SIG-M5 (cell line): Measurements from ENCODE around the gene CLDN20.
"Not testable (repeated sequence)": the region's sequence is repeated elsewhere in the genome, so short reads cannot be mapped to it uniquely, and the experiment has no call there.

Source experiments
- DNase-seq: peaks from one replicate; lab custom pipeline; 2025; lab: John Stamatoyannopoulos, UW

The CLDN20 gene

DNA sequence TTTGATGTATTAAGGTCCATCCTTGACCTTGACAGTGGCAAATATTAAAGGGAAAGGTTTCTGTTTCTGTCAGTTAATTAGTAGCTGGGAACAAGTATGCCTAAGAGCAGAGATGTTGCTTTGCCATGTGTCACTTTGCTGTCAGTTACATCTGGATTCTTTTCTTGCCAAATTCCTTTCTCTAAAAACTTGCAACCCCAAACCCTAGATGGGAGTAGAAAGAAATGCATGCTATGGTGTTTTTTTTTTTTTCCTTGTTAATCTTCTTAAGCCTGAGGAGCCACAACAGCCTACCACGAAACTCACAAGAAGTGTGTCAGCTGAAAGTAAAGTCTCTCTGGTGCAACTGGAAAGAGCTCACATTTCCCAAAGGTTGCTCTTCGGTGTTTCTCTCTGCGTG, 18.0 kb upstream of the CLDN20 start:
- no peak for DNase-seq

DNA sequence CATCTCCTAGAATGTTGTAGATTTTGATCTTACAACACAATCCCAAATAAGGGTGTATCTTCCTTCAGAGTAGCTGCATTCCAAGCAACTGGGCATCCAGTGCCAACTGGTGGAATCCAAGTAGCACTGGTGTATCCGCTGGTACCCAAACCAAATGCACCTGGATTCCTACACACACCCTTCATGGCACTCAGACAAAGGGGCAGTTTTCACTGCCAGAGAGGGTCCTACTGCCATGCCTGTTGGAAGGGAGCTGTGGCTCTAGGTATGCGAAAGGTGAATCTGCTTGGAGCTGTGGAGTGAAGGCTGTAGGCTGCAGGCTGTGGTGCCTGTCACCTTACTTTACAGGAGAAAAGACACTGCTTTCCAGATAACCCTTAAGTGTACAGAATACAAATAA, 17.0 kb upstream of the CLDN20 start:
- no peak for DNase-seq

DNA sequence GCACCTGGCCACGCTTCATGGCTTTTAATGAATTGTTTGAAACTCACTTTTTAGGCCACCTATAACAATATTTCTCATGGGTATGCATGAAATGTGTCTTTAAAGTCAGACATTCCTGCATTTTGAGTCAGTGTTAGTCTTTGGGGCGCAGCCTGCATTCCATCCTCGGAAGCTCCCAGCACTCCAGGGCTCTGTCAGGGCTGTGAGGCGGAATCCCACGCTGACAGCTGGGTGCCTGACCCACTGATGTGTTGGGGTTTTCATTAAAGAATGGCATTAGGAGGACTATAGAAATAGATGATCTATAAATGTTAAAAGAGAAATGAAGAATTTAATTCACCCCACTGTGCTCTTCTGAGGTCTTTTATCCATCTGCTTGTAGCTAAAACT, 16.2 kb upstream of the CLDN20 start:
- no peak for DNase-seq

- DNase-seq = no peak
Observed at GRCh38 chr6:155248008-155249001, 15.5 kb upstream of the CLDN20 start.

DNA sequence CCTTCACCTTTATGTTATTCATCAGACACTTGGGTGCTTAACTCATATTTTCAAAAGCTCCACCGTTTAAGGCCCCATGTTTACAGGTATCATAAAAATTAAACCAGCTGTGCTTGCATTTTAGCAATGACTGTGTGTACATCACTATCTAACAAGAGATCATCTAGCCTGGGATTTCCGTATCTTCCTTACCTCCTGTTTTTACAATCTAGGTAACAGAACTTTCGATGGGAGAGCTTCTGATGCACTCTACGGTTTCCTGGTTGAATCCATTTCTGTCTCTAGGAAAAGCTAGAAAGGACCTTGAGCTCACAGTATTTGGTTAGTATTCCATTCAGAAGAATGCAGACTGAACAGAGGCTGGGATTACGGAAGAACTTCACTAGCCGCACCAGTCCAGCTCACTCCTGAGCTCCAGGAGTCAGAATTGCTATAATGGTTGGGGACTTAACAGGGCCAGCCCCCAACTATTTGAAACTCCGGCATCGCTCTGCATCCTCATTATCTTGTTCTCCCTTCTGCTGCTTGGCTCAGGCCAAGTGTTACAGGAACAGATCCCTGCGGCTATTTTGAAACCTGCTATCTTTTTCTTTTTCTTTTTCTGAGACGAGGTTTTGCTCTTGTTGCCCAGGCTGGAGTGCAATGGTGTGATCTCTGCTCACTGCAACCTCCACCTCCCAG, 13.0 kb upstream of the CLDN20 start:
- no peak for DNase-seq

DNA sequence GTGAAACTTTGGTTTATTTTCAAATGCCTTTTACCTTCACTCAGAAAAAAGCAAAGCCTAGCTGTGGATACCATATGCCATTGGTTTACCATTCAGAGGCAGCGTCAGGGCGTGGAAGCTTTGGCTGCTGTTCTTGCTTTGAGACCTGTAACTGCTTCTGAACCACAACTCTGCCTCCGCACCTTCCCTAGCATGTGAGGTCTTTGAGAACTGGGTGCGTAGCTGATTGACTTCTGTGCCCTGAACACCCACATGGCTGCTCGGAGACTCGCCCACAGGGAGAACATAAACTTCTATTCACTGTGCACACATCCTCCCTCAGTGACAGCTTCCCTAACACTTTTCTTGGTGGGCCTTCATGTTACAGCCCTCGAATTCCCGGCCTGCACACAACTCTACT, 11.2 kb upstream of the CLDN20 start:
- no peak for DNase-seq

- DNase-seq = no peak
Observed at GRCh38 chr6:155253337-155253736, 10.5 kb upstream of the CLDN20 start.

DNA sequence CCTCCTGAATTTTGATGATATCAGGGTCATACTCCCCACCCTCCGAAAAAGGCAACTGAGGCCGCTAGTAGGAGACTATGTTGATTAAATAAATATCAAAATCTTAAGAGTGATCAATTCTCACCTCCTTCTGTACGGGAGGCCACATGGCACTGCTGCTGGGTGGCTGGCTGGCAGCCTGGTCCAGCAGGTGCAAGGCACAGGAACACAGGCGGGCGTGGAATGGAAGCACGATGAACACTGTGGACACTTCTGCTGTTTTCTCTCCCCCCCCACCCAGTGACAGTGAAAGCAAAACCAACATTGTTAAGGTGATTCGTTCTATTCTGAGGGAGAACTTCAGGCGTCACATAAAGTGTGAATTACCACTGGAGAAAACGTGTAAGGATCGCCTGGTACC, 9.7 kb upstream of the CLDN20 start:
- DNase-seq = no peak

DNA sequence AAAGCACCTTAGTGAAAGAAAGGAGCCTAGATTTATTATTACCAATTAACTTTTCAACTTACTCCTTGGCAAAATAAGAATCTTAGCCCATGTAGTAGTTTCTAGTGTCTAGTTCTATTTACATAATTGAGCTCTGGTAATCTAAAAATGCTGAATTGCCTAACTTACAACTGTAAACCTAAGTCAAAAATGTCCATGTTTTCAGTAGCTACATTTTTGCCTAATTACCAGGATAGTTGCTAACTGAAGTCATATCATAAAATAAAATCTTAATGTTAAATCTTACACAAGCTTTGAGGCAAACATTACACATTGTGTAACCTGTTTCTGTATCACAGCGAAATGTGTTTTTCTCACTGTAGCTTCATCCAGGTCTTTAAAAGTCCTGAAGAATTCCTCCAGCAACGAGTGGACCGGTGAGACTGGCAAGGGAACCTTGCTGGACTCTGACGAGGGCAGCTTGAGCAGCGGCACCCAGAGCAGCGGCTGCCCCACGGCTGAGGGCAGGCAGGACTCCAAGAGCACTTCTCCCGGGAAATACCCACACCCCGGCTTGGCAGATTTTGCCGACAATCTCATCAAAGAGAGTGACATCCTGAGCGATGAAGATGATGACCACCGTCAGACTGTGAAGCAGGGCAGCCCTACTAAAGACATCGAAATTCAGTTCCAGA, 7.6 kb upstream of the CLDN20 start:
- DNase-seq = no peak

- no peak for DNase-seq
Observed at GRCh38 chr6:155257796-155258195, 6.0 kb upstream of the CLDN20 start.

- DNase-seq = no peak
Observed at GRCh38 chr6:155259204-155259603, 4.6 kb upstream of the CLDN20 start.

GRCh38 chr6:155259897-155260296, 3.9 kb upstream of the CLDN20 start:
- no peak for DNase-seq

- DNase-seq = no peak
Observed at GRCh38 chr6:155260686-155261085, 3.1 kb upstream of the CLDN20 start.

DNA sequence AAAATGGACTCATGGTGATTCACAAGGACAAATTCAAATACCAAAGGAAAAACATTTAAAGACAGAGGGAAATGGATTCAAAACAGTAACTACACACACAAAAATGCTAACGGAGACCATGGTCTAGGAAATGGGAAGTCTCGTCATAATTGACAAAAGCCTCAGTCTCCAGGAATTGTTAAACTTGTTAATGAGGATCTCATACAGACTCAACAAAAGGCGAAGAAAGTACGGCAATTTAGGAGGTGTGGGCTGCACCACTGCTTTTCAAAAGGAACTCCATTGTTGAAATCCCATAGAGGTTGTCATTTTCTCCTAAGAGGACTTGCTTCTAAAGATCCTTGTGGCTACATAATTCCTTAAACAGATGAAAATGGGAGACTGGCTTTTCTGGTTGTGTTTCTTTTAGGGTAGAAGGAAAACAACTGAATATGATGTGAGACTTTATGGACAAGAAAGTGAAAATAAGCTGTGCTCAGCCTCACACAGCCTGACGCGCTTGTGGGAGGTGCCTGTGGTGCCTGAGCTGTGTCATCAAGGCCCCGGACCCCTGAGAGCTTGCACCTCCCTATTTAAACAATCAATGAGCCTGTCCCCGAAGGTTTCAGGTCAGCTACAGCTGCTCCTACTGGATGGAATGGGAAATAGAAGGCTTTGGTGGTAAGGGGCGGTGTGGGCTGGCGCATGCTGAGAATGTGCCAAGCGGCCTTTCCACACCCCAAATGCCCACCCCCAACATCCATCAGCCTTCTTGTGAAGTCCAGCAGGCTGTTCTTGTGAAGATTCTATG, 2.5 kb upstream of the CLDN20 start:
- no peak for DNase-seq

- DNase-seq = no peak
Observed at GRCh38 chr6:155262655-155263054, 1.2 kb upstream of the CLDN20 start.

DNA sequence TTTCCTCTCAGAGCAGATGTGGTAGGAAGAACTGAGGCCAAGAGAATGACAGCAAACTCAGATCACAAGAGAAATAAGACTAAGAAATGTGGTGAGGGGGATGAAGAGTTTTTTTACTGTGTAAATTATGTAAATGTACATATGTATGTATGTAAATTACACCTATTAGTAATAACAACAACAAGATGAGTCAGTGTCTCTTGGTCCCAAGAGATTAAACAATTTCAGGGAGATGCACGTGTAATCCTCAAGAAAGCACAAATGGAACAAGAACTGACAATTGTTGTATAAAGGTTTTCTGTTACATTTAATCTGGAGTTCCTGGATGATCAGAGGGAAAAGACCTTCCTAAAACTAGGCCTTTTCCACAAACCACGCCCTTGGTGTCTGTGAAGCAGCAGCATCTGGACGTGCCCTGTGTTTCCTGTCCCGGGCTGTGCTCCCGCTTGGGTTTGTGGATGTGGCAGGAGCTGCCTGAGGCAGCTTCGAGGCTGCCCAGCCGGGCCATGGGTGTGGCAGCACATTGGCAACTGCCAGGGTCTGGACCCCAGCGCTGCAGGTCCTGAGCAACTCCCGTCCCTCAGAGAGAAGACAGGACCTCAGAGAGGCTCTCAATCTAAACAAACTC, 994 bp downstream of the CLDN20 start:
- DNase-seq = no peak

GRCh38 chr6:155265843-155266535, 2.2 kb downstream of the CLDN20 start:
- DNase-seq = no peak

DNA sequence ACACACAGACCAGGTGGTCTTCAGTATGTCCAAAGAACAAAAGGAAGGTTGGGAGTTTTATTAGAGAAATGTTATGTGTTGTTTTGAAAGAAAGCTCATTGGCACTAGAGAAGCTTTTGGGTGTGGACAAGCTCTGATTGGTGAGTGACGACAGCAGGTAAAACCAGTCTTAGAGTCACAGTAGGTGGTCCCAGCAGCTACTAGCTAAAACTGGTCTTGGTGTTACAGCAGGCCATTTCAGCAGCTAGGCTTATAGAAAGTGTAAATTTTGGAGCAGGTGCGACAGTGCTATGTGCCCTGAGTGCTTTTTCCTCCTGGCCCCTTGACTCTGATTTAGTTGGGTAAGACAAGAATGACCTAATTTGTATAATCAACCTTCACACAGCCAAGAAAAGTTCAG, 3.6 kb downstream of the CLDN20 start:
- DNase-seq = no peak

DNA sequence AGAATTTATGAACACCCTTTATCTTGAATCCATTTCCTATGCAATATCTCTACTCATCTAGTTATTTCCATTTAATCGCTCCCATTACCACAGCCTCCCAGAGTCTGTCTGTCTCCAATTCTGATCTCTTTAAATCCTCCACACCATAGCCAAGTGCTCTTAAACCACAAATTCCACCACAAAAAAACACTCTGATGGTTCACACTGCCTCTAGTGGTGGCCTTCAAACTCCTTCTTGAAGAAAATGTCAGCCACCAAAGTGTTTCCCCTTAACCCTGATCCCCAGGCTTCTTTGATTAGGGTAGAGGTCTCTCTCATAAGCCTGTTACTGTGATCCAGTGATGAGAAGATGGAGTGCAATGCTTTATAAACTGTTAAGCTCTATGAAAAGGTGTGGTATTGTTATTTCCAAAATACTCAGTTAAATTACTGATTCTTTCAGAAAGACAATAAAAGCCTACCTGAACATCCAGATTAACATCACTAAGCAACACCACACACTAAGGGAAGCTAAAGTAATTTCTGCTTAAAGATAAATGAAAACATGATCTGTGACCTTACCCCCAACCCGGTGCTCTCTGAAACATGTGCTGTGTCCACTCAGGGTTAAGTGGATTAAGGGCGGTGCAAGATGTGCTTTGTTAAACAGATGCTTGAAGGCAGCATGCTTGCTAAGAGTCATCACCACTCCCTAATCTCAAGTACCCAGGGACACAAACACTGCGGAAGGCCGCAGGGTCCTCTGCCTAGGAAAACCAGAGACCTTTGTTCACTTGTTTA, 4.5 kb downstream of the CLDN20 start:
- DNase-seq = not testable (repeated sequence)

DNA sequence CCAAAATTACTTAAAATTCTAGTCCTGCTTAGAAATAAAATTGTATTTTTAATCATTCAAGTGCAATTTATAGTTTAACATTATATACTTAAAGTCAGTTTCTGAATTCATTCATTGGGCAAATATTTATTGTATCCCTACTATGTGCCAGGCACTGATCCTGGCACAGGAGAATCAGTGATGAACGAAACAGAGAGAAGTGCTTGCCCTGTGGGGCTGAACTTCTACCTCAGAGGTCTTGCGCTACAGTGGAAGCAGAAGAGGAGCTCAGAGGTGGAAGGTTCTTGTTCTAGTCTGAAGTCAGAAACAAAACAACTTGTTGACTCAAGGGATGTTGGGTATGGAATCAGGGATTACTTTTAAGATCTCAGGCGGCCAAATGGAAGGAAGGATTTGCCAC, 6.0 kb downstream of the CLDN20 start:
- DNase-seq = no peak
